ENCODE results near the gene PATL1.

The PATL1 gene

DNA sequence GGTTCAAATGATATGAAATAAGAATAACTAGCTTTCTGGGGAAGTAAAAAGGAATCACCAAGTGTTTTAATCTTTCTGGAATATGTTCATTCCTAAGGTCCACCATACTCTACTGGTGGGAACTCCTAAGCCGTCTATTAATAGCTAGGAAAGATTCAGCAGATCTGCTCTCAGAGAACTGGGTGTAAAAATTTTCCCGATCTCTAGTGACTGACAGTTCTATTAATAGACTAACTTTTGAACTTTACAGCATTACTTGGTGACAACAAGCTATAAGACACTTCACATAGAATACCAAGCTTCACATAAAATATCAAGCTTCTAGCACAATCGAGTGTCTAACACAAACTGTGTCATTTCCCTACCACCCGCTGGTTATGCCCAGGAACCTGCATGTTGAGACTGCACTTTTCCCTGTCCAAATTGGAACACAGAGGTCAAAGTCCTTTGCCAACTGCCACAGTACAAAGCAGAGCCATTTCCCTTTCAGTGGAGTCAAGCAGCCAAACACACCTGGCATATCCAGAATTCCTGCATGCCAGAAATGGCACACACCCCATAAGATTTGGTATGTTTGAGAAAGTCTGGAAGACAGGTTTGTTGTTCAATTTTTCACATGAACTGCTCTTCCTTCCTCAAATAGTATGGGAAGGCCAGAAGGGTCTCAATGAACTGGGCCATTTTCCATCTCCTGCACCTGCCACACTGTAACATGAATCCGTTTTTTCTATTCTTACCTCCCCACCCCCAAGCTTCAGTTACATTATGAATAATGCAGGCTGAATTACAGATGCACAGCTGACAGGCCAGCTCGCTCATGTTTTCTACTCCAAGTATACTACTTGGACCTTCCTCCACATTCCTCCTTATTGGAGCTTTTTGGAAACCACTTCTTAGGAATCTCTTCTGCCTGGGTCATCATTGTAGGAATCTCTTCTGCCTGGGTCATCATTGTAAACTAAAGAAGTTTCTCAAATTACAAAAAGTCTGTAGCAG lies 57.0 kb downstream of the PATL1 start:
- DNase-seq: no peak

GRCh38 chr11:59610289-59610688 lies 58.5 kb downstream of the PATL1 start:
- DNase-seq: no peak

DNA sequence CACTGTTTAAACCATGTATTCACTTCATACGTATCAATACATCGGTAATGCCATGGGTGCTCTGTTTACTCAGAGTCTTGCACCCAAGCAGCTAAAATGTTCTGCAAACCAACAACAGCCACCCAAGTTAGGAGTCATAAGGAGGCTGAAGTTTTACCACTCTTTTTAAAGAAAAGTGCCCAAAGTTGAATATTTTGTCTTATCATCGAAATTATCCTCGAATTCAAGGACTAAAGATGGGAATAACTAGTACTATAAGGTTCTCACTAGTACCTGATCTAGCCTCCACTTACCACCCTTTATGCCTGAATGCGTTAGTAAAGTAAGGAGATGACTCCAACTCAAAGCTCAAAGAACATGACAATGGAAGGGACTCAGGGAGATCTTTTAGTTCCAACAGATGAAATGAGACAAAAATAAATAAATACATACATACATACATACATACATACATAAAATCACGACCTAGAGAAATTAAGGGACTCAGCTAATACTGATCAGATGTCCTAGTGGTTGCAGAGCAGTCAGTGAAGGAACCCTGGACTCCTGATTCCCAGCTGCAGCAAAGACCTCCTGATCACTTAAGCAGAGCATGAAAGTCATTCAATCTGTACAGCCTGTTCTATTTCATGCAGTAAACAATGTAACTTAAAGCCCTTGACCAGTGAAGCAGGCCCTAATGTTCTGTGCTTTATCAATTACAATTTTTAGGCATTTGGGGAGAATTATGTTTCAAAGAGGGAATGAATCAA lies 61.0 kb downstream of the PATL1 start:
- DNase-seq: no peak

GRCh38 chr11:59602432-59602831 lies 66.4 kb downstream of the PATL1 start:
- no peak for DNase-seq

GRCh38 chr11:59601788-59602187 lies 67.0 kb downstream of the PATL1 start:
- no peak for DNase-seq

DNA sequence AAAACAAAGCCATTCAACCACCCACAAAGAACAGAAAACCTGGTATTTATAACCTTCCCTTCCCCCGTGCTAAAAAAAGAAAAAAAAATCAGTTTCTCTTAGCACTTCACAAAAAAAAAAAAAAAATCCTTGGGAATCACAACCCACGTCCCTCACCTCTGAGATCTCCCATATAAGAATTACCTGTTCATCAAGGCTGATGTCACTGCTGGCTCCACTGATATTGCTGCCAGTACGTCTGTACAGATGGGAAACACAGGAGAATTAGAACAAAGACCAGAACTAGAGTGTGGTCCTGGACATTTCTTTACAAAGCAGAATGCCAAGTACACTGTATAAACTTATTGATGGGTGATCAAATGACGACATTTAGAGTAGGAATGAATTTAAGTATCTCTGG lies 68.2 kb downstream of the PATL1 start:
- no peak for DNase-seq

DNA sequence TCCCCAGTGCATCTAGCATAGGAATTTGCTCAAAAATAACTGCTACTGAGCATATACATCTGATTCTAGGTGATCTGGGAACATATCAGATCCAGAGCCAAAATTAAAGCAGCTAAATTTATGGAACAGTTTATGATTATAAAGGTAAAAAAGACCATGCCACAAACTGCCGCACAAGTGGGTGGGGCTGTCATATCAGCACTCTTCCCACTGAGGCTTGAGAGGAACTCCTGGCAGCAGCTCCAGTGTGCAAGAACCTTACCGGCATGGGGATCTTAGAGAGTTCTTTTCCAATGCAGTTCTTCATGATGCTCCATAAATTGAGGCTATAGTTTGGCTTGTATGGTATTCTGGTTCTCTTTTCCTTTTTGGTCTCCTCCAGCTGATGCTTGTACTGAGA lies 68.6 kb downstream of the PATL1 start:
- DNase-seq: no peak

DNA sequence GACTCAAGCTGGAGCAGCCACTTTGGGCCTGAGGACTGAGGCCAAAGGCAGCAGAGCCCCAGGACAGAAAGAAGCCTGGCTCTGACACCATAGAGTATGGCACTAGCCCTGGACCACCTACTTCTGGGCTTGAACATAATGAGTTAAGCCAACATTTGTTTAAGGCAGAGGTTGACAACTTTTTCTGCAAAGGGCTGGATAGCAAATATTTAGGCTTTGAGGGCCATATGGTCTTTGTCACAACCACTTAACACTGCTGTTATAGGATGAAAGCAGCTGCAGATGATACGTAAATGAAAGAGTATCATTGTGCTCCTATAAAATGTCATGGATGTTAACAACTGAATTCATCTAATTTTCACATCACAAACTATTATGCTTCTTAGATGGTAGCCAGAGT lies 69.9 kb downstream of the PATL1 start:
- no peak for DNase-seq

Data from CD4-positive, alpha-beta T cell treated with Interleukin-6 for 4 hours (primary cell).